NCI-H2196 treated with DMSO at 0.1 percent for 48 hours (cell line): ENCODE data around the gene NCCRP1.
A peak's percentile ranks its signal among the peaks of the same experiment; 100 is the strongest.

Experiments
- DNase-seq: peaks from one replicate; lab custom pipeline; 2025; ENCODE audit not compliant: unreplicated experiment; lab: John Stamatoyannopoulos, UW

Gene NCCRP1

GRCh38 chr19:39164289-39164688 is 32.5 kb upstream of the NCCRP1 start:
- no peak for DNase-seq

GRCh38 chr19:39165857-39166256 is 30.9 kb upstream of the NCCRP1 start:
- DNase-seq, result no peak

DNA sequence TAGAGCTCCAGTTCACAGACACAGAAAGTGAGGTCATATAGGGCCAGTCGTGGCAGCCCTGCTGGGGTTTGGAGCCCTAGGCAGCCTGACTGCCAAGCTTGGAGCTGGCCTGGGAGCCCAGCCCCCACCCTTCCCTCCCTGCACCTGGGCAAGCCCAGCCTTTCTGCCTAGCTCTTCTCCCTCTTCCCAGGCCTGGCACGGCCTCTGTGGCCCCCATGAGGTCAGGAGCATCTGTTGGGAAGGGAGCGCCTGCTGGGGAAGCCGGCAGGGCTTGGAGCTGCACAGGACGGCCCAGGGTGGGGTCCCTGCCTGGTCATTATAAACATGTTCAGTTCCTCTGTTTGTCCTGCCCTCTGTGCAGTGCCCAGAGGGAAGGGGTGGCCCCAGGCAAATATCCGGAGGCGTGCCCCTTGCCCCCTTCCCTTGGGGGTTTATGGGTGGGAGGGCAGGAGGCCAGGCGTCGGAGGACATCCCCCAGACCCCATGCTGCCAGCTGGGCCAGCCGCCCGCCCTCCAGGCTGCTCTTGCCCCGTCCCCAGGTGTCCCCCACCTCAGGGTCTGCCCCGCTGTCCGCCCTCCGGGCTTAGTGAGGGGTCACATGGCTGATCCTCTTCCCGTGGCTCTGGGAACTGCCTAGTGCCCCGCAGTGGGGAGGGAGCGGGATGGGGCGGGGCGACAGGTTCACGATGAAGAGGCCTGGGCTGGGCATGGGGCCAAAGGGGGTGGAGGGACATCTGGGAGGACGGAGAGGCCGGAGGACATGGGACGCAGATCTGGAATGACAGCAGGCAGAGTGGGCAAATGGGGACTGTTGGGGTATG is 30.0 kb upstream of the NCCRP1 start:
- DNase-seq, result peak; percentile 63

- peak; percentile 4 for DNase-seq
These were observed 29.1 kb upstream of the NCCRP1 start for GRCh38 chr19:39167461-39168257.

DNA sequence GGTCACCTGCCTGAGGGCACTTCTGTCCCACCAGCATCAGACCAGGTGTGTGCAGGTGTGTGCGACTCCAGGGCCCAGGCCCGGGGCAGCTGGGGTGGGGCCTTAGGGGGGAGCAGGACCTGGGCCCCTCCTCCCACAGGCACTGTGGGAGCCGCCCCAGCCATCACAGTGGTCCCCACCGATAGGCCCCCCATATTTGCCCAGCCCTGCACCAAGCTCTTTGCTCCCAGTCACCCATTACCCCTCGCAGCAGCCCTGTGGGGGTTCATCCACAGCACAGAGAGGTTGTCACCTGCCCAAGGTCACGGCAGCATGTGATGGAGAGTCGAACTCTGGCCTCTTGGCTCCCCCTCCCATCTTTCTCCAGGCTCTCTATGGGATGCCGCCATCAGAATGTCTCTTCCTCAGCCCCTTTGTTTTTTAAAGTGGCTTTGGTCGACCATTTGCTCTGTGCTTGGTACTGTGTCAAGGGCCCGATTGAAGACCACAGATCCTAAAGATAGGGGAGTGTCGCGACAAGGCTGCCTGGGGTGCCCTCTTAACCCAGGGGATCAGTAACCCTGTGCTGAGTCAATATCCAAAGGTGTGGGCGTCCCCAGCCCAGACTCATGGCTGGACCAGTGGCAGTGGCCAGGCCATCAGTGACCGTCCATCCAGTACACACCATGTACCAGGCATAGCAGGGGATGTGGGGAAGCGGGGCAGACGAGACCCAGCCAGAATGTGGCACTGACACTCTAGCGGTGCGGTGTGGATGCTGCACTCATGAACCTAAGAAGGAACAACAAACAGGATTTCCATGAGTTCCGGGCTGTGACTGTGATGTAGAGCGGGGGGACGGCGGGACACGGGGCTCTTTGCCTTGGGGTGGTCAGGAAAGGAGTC is 28.3 kb upstream of the NCCRP1 start:
- DNase-seq, result no peak

GRCh38 chr19:39169143-39169810 is 27.5 kb upstream of the NCCRP1 start:
- no peak for DNase-seq

GRCh38 chr19:39170386-39171231 is 26.2 kb upstream of the NCCRP1 start:
- DNase-seq, result no peak

DNA sequence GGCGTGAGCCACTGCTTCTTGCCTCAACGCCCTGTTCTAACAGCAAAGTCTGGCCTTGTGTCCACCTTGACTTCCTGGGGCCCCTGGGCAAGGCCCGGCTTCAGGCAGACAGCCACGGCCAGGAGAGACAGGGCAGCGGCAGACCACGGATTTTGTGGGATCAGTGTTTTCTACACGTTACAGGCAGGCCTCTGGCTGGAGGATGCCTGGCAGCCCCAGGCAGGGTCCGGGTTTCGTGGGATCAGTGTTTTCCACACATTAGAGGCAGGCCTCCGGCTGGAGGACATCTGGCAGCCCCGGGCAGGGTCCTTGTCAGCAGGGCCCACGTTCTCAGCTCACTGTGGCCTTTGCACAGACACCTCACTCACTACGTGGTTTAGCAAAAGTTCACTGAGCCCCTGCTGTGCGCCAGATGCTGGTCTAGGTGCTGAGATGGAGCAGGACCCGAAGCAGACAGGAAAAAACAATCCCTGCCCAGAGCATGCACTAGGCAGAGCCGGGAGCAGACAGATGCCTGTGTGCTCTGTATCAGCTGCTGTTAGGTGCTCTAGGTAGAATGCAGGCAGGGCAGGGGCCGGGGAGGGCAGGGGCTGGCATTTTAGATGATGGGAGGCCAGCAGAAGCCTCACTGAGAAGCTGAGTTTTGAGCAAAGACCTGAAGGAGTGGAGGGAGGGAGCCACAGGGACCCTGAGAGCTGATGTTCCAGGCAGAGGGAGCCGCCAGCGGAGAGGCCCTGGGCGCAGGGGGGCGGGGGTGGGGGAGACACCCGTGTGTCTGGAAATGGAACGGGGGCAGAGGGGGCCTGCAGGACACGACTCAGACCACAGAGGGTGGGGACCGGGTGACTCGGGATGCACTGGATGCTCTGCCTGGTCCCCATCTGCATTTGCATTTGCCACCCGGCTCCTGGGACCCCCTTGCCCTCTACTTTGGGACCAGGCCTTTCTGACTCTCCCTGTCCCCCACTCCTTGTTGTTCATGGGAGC is 25.0 kb upstream of the NCCRP1 start:
- no peak for DNase-seq

DNA sequence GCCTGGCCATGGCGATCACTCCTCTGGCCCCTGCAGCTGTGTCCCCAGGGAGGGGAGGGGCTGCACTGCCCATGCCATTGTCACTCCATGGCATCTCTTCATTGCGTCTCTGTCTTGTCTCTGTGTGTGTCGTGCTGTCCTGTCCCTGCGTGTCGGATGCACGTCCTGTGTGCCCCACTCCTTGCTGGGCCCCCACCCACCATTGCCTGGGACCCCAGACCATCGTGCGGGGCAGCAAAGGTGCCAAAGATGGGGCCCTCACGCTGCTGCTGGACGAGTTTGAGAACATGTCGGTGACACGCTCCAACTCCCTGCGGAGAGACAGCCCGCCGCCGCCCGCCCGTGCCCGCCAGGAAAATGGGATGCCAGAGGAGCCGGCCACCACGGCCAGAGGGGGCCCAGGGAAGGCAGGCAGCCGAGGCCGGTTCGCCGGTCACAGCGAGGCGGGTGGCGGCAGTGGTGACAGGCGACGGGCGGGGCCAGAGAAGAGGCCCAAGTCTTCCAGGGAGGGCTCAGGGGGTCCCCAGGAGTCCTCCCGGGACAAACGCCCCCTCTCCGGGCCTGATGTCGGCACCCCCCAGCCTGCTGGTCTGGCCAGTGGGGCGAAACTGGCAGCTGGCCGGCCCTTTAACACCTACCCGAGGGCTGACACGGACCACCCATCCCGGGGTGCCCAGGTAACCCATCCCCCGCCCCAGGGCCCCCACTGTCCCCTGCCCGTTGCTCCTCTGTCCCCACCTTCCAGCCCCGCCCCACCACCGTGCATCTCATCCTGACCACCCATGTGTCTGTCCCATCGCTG is 23.9 kb upstream of the NCCRP1 start:
- DNase-seq, result no peak

DNA sequence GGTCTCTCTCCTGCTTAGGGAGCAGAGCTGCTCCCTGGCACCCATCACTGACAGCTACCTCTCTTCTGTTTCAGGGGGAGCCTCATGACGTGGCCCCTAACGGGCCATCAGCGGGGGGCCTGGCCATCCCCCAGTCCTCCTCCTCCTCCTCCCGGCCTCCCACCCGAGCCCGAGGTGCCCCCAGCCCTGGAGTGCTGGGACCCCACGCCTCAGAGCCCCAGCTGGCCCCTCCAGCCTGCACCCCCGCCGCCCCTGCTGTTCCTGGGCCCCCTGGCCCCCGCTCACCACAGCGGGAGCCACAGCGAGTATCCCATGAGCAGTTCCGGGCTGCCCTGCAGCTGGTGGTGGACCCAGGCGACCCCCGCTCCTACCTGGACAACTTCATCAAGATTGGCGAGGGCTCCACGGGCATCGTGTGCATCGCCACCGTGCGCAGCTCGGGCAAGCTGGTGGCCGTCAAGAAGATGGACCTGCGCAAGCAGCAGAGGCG is 23.2 kb upstream of the NCCRP1 start:
- no peak for DNase-seq

GRCh38 chr19:39174142-39174541 is 22.6 kb upstream of the NCCRP1 start:
- no peak for DNase-seq

- DNase-seq, result no peak
These were observed 21.9 kb upstream of the NCCRP1 start for GRCh38 chr19:39174558-39175544.

- no peak for DNase-seq
These were observed 21.2 kb upstream of the NCCRP1 start for GRCh38 chr19:39175564-39175963.

DNA sequence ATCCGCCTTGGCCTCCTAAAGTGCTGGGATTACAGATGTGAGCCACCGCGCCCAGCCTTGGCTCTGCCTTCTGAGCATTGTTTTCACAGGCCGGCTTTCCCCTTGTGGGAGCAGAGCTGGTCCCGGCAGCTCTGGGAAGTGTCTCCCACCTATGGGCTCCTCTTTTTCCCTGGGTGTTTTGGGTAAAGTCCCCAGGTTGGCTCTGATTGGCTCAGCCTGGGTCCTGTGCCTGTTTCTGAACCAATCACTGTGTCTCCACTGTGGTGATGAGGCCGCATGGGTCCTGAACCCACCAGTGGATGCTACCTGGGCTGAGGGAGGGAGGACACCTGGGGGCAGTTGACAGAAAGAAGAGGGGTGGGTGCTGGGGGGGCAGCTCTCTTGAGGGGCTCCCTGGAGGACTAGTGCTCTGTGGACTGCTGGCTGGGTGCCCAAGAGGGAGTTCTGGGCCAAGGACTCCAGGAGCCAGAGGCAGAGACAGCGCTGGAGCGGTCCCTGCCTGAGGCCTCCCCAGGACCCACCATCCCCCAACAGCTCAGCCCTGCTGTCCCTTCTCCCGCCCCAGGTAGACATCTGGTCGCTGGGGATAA is 19.6 kb upstream of the NCCRP1 start:
- no peak for DNase-seq

DNA sequence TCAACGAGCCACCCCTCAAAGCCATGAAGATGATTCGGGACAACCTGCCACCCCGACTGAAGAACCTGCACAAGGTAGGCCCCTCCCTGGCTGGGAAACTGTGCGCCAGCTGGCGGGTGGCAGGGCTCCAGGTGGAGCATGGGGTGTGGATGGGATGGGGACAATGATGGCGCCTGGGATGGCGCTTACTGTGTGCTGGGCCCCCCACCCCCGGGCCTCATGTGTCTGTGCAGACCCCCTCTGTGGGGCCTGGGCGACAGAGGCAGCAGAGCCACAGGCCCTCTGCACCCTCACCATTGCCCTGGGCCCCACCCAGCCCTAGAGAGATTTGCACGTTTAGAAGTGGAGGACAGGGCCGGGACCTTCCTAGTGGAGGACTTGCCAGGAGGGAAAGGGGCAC is 19.0 kb upstream of the NCCRP1 start:
- DNase-seq, result no peak
